ENCODE data around the gene NCAM2. TPM values are rescaled to one million over a fixed set of nuclear protein-coding genes. Genes with fewer than 3 reads are reported as not detected.

NCAM2 gene
- total RNA-seq, 1 donor from 2014 or later, result 3.6 TPM

- Mint-ChIP-seq H3K4me1 (no peaks in the 10 kb centered on the region), H3K9me3 (no peaks in the 10 kb centered on the region), H3K36me3 (ENCODE audit: low read depth) (no peaks in the 10 kb centered on the region), H3K4me3 (no peak overlapping the region), H3K27ac (ENCODE audit: unreplicated experiment) (no peak overlapping the region), H3K27me3 (ENCODE audit: low read depth) (no peaks in the 10 kb centered on the region)
- DNase-seq (ENCODE audit: low read depth, low spot score), result no peak
- no peak for TF ChIP-seq CTCF (conservative IDR thresholded peaks at IDR 0.05)
Observed at GRCh38 chr21:21151231-21151630, 153.0 kb downstream of the NCAM2 start.

GRCh38 chr21:21156397-21156796 lies 158.2 kb downstream of the NCAM2 start:
- H3K27me3 Mint-ChIP-seq (ENCODE audit: low read depth), result no peaks in the 10 kb centered on the region
- no peak overlapping the region for H3K4me3 Mint-ChIP-seq
- H3K27ac Mint-ChIP-seq (ENCODE audit: unreplicated experiment), result no peak overlapping the region
- TF ChIP-seq CTCF (conservative IDR thresholded peaks at IDR 0.05), result no peak
- no peaks in the 10 kb centered on the region for H3K36me3 Mint-ChIP-seq (ENCODE audit: low read depth)
- no peaks in the 10 kb centered on the region for H3K9me3 Mint-ChIP-seq
- DNase-seq (ENCODE audit: low read depth, low spot score), result no peak
- no peaks in the 10 kb centered on the region for H3K4me1 Mint-ChIP-seq

GRCh38 chr21:21156957-21157356 lies 158.7 kb downstream of the NCAM2 start:
- DNase-seq (ENCODE audit: low read depth, low spot score), result no peak
- H3K9me3 Mint-ChIP-seq, result no peaks in the 10 kb centered on the region
- H3K4me1 Mint-ChIP-seq, result no peaks in the 10 kb centered on the region
- no peaks in the 10 kb centered on the region for H3K36me3 Mint-ChIP-seq (ENCODE audit: low read depth)
- no peak for TF ChIP-seq CTCF (conservative IDR thresholded peaks at IDR 0.05)
- no peaks in the 10 kb centered on the region for H3K27me3 Mint-ChIP-seq (ENCODE audit: low read depth)
- H3K27ac Mint-ChIP-seq (ENCODE audit: unreplicated experiment), result no peak overlapping the region
- H3K4me3 Mint-ChIP-seq, result no peak overlapping the region

GRCh38 chr21:21158376-21158918 lies 160.2 kb downstream of the NCAM2 start:
- H3K4me1 Mint-ChIP-seq, result no peaks in the 10 kb centered on the region
- no peaks in the 10 kb centered on the region for H3K36me3 Mint-ChIP-seq (ENCODE audit: low read depth)
- no peaks in the 10 kb centered on the region for H3K9me3 Mint-ChIP-seq
- H3K4me3 Mint-ChIP-seq, result no peak overlapping the region
- no peak for DNase-seq (ENCODE audit: low read depth, low spot score)
- no peak overlapping the region for H3K27ac Mint-ChIP-seq (ENCODE audit: unreplicated experiment)
- no peak for TF ChIP-seq CTCF (conservative IDR thresholded peaks at IDR 0.05)
- no peaks in the 10 kb centered on the region for H3K27me3 Mint-ChIP-seq (ENCODE audit: low read depth)

- DNase-seq (ENCODE audit: low read depth, low spot score), result no peak
- Mint-ChIP-seq H3K27ac (ENCODE audit: unreplicated experiment) (no peak overlapping the region), H3K4me3 (no peak overlapping the region), H3K9me3 (no peaks in the 10 kb centered on the region), H3K36me3 (ENCODE audit: low read depth) (no peaks in the 10 kb centered on the region), H3K4me1 (no peaks in the 10 kb centered on the region), H3K27me3 (ENCODE audit: low read depth) (no peaks in the 10 kb centered on the region)
- no peak for TF ChIP-seq CTCF (conservative IDR thresholded peaks at IDR 0.05)
Observed at GRCh38 chr21:21159253-21159899, 161.2 kb downstream of the NCAM2 start.

Measured in neural crest cell (in vitro differentiated cells).